Measurements from ENCODE around the gene F8. TPM values are rescaled to one million over a fixed set of nuclear protein-coding genes. Genes with fewer than 3 reads are reported as not detected.

Gene F8
- total and polyA plus RNA-seq, 9 of the 15 experiments (the other 6 are each of a cell fraction or from before 2014, with no cell fraction given) = 0.41 to 3.8 (median 0.91) TPM

GRCh38 chrX:154892296-154892695, 130.2 kb downstream of the F8 start:
- Histone ChIP-seq H4K20me1 (replicated peaks; ENCODE audit: control insufficient read depth, insufficient read depth, low read length) (no peaks in the 10 kb centered on the region), H3K4me1 (replicated peaks in 1 of 2; ENCODE audit: control insufficient read depth in 2 of 2, insufficient read depth in 2 of 2, low read length in 2 of 2) (no peaks in the 10 kb centered on the region), H3K79me2 (ENCODE audit: control insufficient read depth, insufficient read depth, low read length) (no peaks in the 10 kb centered on the region), H3K9ac (ENCODE audit: insufficient read depth in 1 of 2, low read depth in 2 of 2, low read length in 2 of 2) (no peak overlapping the region), H3K27ac (ENCODE audit: extremely low read depth, low read depth, low read length) (no peak overlapping the region), H3K4me2 (ENCODE audit: insufficient read depth, low read length) (no peak overlapping the region), H3K36me3 (ENCODE audit: control insufficient read depth, insufficient read depth, low read length) (no peaks in the 10 kb centered on the region), H3K9me1 (ENCODE audit: control insufficient read depth, insufficient read depth, low read length) (no peaks in the 10 kb centered on the region), H3K27me3 (ENCODE audit: control insufficient read depth in 2 of 2, insufficient read depth in 2 of 2, low read length in 2 of 2) (no peaks in the 10 kb centered on the region; a peak in 1 of 5 replicates), H3K4me3 (no peak overlapping the region), H2AFZ (ENCODE audit: low read depth, low read length) (no peak overlapping the region), H3K9me3 (replicated peaks; ENCODE audit: control insufficient read depth, insufficient read depth, low read depth, low read length) (no peaks in the 10 kb centered on the region)
- FAIRE-seq (no peak), ATAC-seq (no peak), DNase-seq (ENCODE audit: extremely low read depth in 1 of 4, low spot score in 3 of 4) (no peak)
- intact Hi-C loops (cut with micrococcal nuclease) (no loop called here), in situ Hi-C loops (cut with MboI) (loop anchor here (25.0 kb wide), 1 partner anchor 570 kb away; the partner anchor contains the start of gene F8A3)
- no TSS peak for BruUV-seq (replicated peaks)
- CTCF ChIA-PET (ENCODE audit: low intra/inter-chr PET ratio) = no interaction called here
- POLR2A ChIA-PET = no interaction called here
- 0% methylated on average over 1 of the region's 1 CpG for WGBS (ENCODE audit: insufficient coverage, low coverage, missing lambda C conversion rate)
- TF ChIP-seq RB1 (IDR thresholded peaks at IDR 0.05; ENCODE audit: low read depth) (no peak), FOXO4 (CRISPR knock-in tag; IDR thresholded peaks at IDR 0.05) (no peak), PYGO2 (tag; IDR thresholded peaks at IDR 0.05) (no peak), ARID3B (CRISPR knock-in tag; IDR thresholded peaks at IDR 0.05; ENCODE audit: borderline replicate concordance) (no peak), ZNF696 (CRISPR knock-in tag; conservative IDR thresholded peaks at IDR 0.05) (no peak), POLR2B (IDR thresholded peaks at IDR 0.05; ENCODE audit: low read depth, partially characterized antibody) (no peak), PHB2 (IDR thresholded peaks at IDR 0.05; ENCODE audit: low read depth) (no peak), ARID1B (IDR thresholded peaks at IDR 0.05) (no peak), MED1 (CRISPR knock-in tag; IDR thresholded peaks at IDR 0.05; ENCODE audit: borderline replicate concordance) (no peak), SPI1 (IDR thresholded peaks at IDR 0.05; ENCODE audit: borderline replicate concordance, low read depth, low read length) (no peak), HNRNPUL1 (IDR thresholded peaks at IDR 0.05; ENCODE audit: low read length) (no peak), SRSF1 (IDR thresholded peaks at IDR 0.05; ENCODE audit: low read depth, low read length) (no peak), NFYB (IDR thresholded peaks at IDR 0.05; ENCODE audit: extremely low read depth, insufficient read length) (no peak), ZNF347 (CRISPR knock-in tag; IDR thresholded peaks at IDR 0.05; ENCODE audit: low read depth) (no peak), PHF21A (IDR thresholded peaks at IDR 0.05; ENCODE audit: borderline replicate concordance, low read depth) (no peak)
- TF ChIP-seq, protein P1, sequence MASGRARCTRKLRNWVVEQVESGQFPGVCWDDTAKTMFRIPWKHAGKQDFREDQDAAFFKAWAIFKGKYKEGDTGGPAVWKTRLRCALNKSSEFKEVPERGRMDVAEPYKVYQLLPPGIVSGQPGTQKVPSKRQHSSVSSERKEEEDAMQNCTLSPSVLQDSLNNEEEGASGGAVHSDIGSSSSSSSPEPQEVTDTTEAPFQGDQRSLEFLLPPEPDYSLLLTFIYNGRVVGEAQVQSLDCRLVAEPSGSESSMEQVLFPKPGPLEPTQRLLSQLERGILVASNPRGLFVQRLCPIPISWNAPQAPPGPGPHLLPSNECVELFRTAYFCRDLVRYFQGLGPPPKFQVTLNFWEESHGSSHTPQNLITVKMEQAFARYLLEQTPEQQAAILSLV (tag; IDR thresholded peaks at IDR 0.05) = no peak
- TF ChIP-seq, protein P2, sequence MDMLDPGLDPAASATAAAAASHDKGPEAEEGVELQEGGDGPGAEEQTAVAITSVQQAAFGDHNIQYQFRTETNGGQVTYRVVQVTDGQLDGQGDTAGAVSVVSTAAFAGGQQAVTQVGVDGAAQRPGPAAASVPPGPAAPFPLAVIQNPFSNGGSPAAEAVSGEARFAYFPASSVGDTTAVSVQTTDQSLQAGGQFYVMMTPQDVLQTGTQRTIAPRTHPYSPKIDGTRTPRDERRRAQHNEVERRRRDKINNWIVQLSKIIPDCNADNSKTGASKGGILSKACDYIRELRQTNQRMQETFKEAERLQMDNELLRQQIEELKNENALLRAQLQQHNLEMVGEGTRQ (CRISPR knock-in tag; IDR thresholded peaks at IDR 0.05) = no peak
- TF ChIP-seq, protein P3, sequence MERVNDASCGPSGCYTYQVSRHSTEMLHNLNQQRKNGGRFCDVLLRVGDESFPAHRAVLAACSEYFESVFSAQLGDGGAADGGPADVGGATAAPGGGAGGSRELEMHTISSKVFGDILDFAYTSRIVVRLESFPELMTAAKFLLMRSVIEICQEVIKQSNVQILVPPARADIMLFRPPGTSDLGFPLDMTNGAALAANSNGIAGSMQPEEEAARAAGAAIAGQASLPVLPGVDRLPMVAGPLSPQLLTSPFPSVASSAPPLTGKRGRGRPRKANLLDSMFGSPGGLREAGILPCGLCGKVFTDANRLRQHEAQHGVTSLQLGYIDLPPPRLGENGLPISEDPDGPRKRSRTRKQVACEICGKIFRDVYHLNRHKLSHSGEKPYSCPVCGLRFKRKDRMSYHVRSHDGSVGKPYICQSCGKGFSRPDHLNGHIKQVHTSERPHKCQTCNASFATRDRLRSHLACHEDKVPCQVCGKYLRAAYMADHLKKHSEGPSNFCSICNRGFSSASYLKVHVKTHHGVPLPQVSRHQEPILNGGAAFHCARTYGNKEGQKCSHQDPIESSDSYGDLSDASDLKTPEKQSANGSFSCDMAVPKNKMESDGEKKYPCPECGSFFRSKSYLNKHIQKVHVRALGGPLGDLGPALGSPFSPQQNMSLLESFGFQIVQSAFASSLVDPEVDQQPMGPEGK (CRISPR knock-in tag; IDR thresholded peaks at IDR 0.05; ENCODE audit: borderline replicate concordance) = no peak

Measured in K562 (cell line).